ENCODE measurements around the gene EMX1.

DNA sequence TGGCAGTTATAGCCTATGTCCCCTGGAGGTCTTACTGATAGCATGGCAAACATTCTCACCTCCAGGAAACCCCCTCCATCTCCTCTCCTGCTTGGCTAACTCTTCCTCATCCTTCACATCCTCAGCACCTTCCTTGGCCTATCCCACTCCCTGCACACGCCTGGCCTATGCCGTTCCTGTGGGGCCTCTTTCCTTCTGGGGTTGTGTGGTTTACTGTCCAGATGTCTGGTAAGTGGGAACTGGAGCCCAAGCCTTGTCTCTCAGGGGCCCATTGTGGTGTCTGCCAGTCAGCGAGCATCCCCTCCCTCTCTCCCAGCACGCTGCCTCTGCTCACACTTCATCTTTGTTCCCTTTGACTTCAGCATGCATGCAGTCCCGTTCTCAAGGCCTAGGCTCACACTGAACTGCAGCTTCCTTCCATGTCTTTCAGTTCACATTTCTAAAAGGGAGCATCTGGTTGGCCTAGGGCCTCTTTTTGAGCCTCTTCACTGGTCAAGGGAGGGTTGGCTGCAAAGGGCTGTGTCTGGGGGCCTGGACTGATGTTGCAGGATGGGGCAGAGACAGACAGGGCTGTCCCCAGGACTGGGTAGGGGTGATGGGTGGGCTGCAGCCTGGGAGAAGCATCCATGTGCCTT, 17.0 kb upstream of the EMX1 start:
- TF ChIP-seq, protein P1, sequence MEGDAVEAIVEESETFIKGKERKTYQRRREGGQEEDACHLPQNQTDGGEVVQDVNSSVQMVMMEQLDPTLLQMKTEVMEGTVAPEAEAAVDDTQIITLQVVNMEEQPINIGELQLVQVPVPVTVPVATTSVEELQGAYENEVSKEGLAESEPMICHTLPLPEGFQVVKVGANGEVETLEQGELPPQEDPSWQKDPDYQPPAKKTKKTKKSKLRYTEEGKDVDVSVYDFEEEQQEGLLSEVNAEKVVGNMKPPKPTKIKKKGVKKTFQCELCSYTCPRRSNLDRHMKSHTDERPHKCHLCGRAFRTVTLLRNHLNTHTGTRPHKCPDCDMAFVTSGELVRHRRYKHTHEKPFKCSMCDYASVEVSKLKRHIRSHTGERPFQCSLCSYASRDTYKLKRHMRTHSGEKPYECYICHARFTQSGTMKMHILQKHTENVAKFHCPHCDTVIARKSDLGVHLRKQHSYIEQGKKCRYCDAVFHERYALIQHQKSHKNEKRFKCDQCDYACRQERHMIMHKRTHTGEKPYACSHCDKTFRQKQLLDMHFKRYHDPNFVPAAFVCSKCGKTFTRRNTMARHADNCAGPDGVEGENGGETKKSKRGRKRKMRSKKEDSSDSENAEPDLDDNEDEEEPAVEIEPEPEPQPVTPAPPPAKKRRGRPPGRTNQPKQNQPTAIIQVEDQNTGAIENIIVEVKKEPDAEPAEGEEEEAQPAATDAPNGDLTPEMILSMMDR (conservative IDR thresholded peaks at IDR 0.05; ENCODE audit: low read length), result no peak
- no peak for TF ChIP-seq EZH2phosphoT487 (IDR thresholded peaks at IDR 0.05; ENCODE audit: borderline replicate concordance, low read depth, low read length)
